H9 (cell line): ENCODE data around the gene RGS13. TPM values are rescaled to one million over a fixed set of nuclear protein-coding genes. Genes with fewer than 3 reads are reported as not detected.

ENCODE experiments used
- DNase-seq: peaks from one replicate; pipeline ENCODE4 v3.0.0-alpha.2; 2017
- H2AFZ ChIP-seq: one replicate; pipeline ENCODE4 v1.6.1; 2013; ENCODE audit warnings: mild to moderate bottlenecking, low read length, control low read depth, moderate library complexity
- H2AK5ac ChIP-seq: 2 replicates; pipeline ENCODE4 v1.6.1; 2013; ENCODE audit warnings: low read length, control low read depth, mixed read lengths; ENCODE audit not compliant: insufficient read length
- H2BK120ac ChIP-seq: one replicate; pipeline ENCODE4 v1.6.1; 2013; ENCODE audit warnings: low read depth, mild to moderate bottlenecking, low read length, control low read depth, inconsistent platforms; ENCODE audit not compliant: poor library complexity, severe bottlenecking
- H2BK12ac ChIP-seq: 2 replicates; pipeline ENCODE4 v1.6.1; 2013; ENCODE audit warnings: low read length, control low read depth, mixed read lengths, low read depth; ENCODE audit not compliant: insufficient read length
- H2BK15ac ChIP-seq: 2 replicates; pipeline ENCODE4 v1.6.1; 2013; ENCODE audit warnings: low read depth, low read length, control low read depth
- H2BK20ac ChIP-seq: one replicate; pipeline ENCODE4 v1.6.1; 2013; ENCODE audit warnings: low read depth, mild to moderate bottlenecking, low read length, control low read depth, inconsistent platforms; ENCODE audit not compliant: poor library complexity, severe bottlenecking
- H2BK5ac ChIP-seq: 2 replicates; pipeline ENCODE4 v1.6.1; 2013; ENCODE audit warnings: low read length, control low read depth, mixed read lengths; ENCODE audit not compliant: insufficient read length
- H3K14ac ChIP-seq: 2 replicates; pipeline ENCODE4 v1.6.1; 2013; ENCODE audit warnings: low read length, control low read depth; ENCODE audit not compliant: insufficient read depth
- H3K18ac ChIP-seq: 2 replicates; pipeline ENCODE4 v1.6.1; 2013; ENCODE audit warnings: low read depth, mild to moderate bottlenecking, mixed read lengths, low read length, control low read depth; ENCODE audit not compliant: insufficient read length
- H3K23ac ChIP-seq: 2 replicates; pipeline ENCODE4 v1.6.1; 2013; ENCODE audit warnings: low read length, control low read depth, mixed read lengths, low read depth; ENCODE audit not compliant: insufficient read length
- H3K23me2 ChIP-seq: 2 replicates; pipeline ENCODE4 v1.6.1; 2013; ENCODE audit warnings: low read depth, mild to moderate bottlenecking, mixed read lengths, low read length, control low read depth; ENCODE audit not compliant: insufficient read length, poor library complexity, severe bottlenecking
- H3K27ac ChIP-seq: 2 replicates; pipeline ENCODE4 v1.5.1; 2013; ENCODE audit warnings: low read length, control low read depth, mixed read lengths, low read depth; ENCODE audit not compliant: insufficient read length
- H3K27me3 ChIP-seq: 2 replicates; pipeline ENCODE4 v1.6.1; 2013; ENCODE audit warnings: low read length, control low read depth, inconsistent platforms; ENCODE audit not compliant: insufficient read depth
- H3K4ac ChIP-seq: 2 replicates; pipeline ENCODE4 v1.6.1; 2013; ENCODE audit warnings: low read depth, mild to moderate bottlenecking, control low read depth, inconsistent platforms, low read length, moderate library complexity
- H3K4me1 ChIP-seq: 2 replicates; pipeline ENCODE4 v1.6.1; 2013; ENCODE audit warnings: low read length, control low read depth, inconsistent platforms; ENCODE audit not compliant: insufficient read depth
- H3K4me2 ChIP-seq: 2 replicates; pipeline ENCODE4 v1.6.1; 2013; ENCODE audit warnings: low read length, control low read depth, mixed read lengths; ENCODE audit not compliant: insufficient read length, insufficient read depth
- H3K56ac ChIP-seq: 2 replicates; pipeline ENCODE4 v1.6.1; 2013; ENCODE audit warnings: low read depth, mild to moderate bottlenecking, mixed read lengths, low read length, control low read depth; ENCODE audit not compliant: insufficient read length
- H3K79me1 ChIP-seq: 2 replicates; pipeline ENCODE4 v1.6.1; 2013; ENCODE audit warnings: low read depth, mild to moderate bottlenecking, moderate library complexity, low read length, control low read depth, inconsistent platforms; ENCODE audit not compliant: insufficient read depth, poor library complexity, severe bottlenecking
- H3K79me2 ChIP-seq: 2 replicates; pipeline ENCODE4 v1.6.1; 2013; ENCODE audit warnings: low read length, control low read depth, inconsistent platforms; ENCODE audit not compliant: insufficient read depth
- H3K9ac ChIP-seq: 2 replicates; pipeline ENCODE4 v1.6.1; 2013; ENCODE audit warnings: low read length, control low read depth, mixed read lengths; ENCODE audit not compliant: insufficient read length; ENCODE audit errors: extremely low read depth
- H3K9me3 ChIP-seq: one replicate; pipeline ENCODE4 v1.6.1; 2013; ENCODE audit warnings: low read depth, low read length, inconsistent platforms; ENCODE audit not compliant: control insufficient read depth
- H3T11ph ChIP-seq: one replicate; pipeline ENCODE4 v1.6.1; 2013; ENCODE audit warnings: mild to moderate bottlenecking, low read length, control low read depth, inconsistent platforms
- H4K20me1 ChIP-seq: one replicate; pipeline ENCODE4 v1.6.1; 2013; ENCODE audit not compliant: control insufficient read depth, insufficient read length, insufficient read depth
- H4K5ac ChIP-seq: 2 replicates; pipeline ENCODE4 v1.6.1; 2013; ENCODE audit warnings: low read depth, mild to moderate bottlenecking, mixed read lengths, low read length, control low read depth; ENCODE audit not compliant: insufficient read length
- H4K8ac ChIP-seq: replicated peaks from 2 replicates; pipeline ENCODE4 v1.6.1; 2013; ENCODE audit warnings: low read length, control low read depth, mixed read lengths, low read depth; ENCODE audit not compliant: insufficient read length
- H4K91ac ChIP-seq: 2 replicates; pipeline ENCODE4 v1.6.1; 2013; ENCODE audit warnings: low read depth, mild to moderate bottlenecking, moderate library complexity, mixed read lengths, low read length, control low read depth; ENCODE audit not compliant: insufficient read length
- H3K27ac Mint-ChIP-seq, 3 experiments: 2 replicates in 2 of 3; 3 replicates in 1 of 3; pipeline ENCODE4 v1.8.0; 2020 to 2021; ENCODE audit warnings: mixed read lengths in 3 of 3, mild to moderate bottlenecking in 1 of 3, moderate library complexity in 1 of 3
- H3K27me3 Mint-ChIP-seq: 2 replicates; pipeline ENCODE4 v1.8.0; 2021; ENCODE audit warnings: low read depth, mild to moderate bottlenecking, moderate library complexity, mixed read lengths
- H3K36me3 Mint-ChIP-seq, 3 experiments: 2 replicates in 2 of 3; 3 replicates in 1 of 3; pipeline ENCODE4 v1.8.0; 2020 to 2021; ENCODE audit warnings: low read depth in 3 of 3, mixed read lengths in 3 of 3; ENCODE audit not compliant: insufficient read depth in 1 of 3
- H3K4me1 Mint-ChIP-seq, 2 experiments: 2 replicates each; pipeline ENCODE4 v1.8.0; 2020; ENCODE audit warnings: mixed read lengths in 2 of 2
- H3K4me3 Mint-ChIP-seq, 2 experiments: 2 replicates in 1 of 2; 3 replicates in 1 of 2; pipeline ENCODE4 v1.8.0; 2020 to 2021; ENCODE audit warnings: mild to moderate bottlenecking in 2 of 2, mixed read lengths in 2 of 2, moderate library complexity in 1 of 2
- H3K9me3 Mint-ChIP-seq, 2 experiments: 2 replicates in 1 of 2; 3 replicates in 1 of 2; pipeline ENCODE4 v1.8.0; 2020; ENCODE audit warnings: mild to moderate bottlenecking in 2 of 2, mixed read lengths in 2 of 2, moderate library complexity in 1 of 2
- CTCF ChIP-seq: fragments of 200-600 bp; sonication (generic); conservative IDR thresholded peaks from 3 replicates; pipeline ENCODE4 v1.8.0; 2021; ENCODE audit warnings: antibody characterized with exemption, mild to moderate bottlenecking
- WGBS: extraction: QIAGEN DNeasy Blood & Tissue Kit; methylation state at CpG from one replicate; pipeline ENCODE4 v1.1.7; 2013; ENCODE audit warnings: missing lambda C conversion rate, low lambda C conversion rate, mixed read lengths; ENCODE audit not compliant: insufficient read length; ENCODE audit errors: extremely low coverage; 5-methylcytosine and 5-hydroxymethylcytosine counted together
- total RNA-seq: library from RNA; stranded (reverse); gene quantifications from 2 replicates; pipeline ENCODE4 v1.2.1, GENCODE V29; 2021

Gene RGS13
- total RNA-seq, 1 experiment from 2014 or later = not detected

DNA sequence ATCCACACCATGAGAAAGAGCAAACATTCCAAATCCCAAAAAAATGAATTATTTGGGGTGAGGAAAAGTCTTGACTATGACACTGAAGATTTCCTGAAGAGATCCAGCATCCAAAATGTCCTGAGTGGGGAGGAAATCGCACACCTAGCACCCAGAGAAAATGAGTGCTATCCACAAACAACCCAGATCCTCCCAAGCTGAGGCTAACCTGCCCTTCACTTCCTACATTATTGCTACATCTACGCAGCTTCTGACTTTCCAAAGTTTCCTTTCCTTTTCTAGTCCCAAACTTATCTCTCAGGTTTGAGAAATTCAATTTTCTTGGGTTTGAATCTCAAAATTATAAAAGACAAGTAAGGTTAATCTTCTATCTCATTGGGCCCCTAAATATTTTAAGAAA, 906 bp upstream of the RGS13 start:
- no peak overlapping the region for H3K27ac ChIP-seq
- H3K23me2 ChIP-seq = no peaks in the 10 kb centered on the region
- H2BK120ac ChIP-seq = no peak overlapping the region
- Mint-ChIP-seq H3K36me3 (no peaks in the 10 kb centered on the region), H3K4me1 (peaks cover 9 to 12% of the 10 kb centered on the region in 2 experiments), H3K4me3 (no peak overlapping the region), H3K27me3 (no peaks in the 10 kb centered on the region), H3K9me3 (no peaks in the 10 kb centered on the region), H3K27ac (no peak overlapping the region)
- no peak overlapping the region for H4K91ac ChIP-seq
- H2BK12ac ChIP-seq = no peak overlapping the region
- H3K79me1 ChIP-seq = no peaks in the 10 kb centered on the region
- H4K8ac ChIP-seq = no peak overlapping the region
- H3K4me1 ChIP-seq = no peaks in the 10 kb centered on the region
- H4K5ac ChIP-seq = no peak overlapping the region
- H2AK5ac ChIP-seq = no peak overlapping the region
- H3K9me3 ChIP-seq = no peaks in the 10 kb centered on the region
- no peaks in the 10 kb centered on the region for H3K79me2 ChIP-seq
- no peak overlapping the region for H3K4ac ChIP-seq
- H3K56ac ChIP-seq = no peak overlapping the region
- no peak for TF ChIP-seq CTCF
- H3K18ac ChIP-seq = no peak overlapping the region
- no peak overlapping the region for H3K23ac ChIP-seq
- H3K27me3 ChIP-seq = no peaks in the 10 kb centered on the region
- no peak overlapping the region for H3K9ac ChIP-seq
- no peaks in the 10 kb centered on the region for H4K20me1 ChIP-seq
- no peak overlapping the region for H3K14ac ChIP-seq
- no CpG with 5 or more reads among the region's 2 CpGs for WGBS
- H3K4me2 ChIP-seq = no peak overlapping the region
- H2BK20ac ChIP-seq = no peak overlapping the region
- no peak overlapping the region for H2BK5ac ChIP-seq
- H3T11ph ChIP-seq = no peak overlapping the region
- H2BK15ac ChIP-seq = no peak overlapping the region
- no peak overlapping the region for H2AFZ ChIP-seq
- no peak for DNase-seq
